A673 (cell line): ENCODE results near the gene DCLK1. TPM values are rescaled to one million over a fixed set of nuclear protein-coding genes. Genes with fewer than 3 reads are reported as not detected.

ENCODE experiments used
- BruUV-seq: library from RNA; stranded (reverse); fragments of 400-500 nt; replicated peaks from 2 replicates; lab custom pipeline; 2021; lab: Mats Ljungman, UMichigan
- CTCF ChIA-PET: fragments of 300-600 bp; sonication (Branson Sonifier 250); formaldehyde crosslinking; loops from one replicate; lab custom pipeline; 2022; ENCODE audit warnings: antibody characterized with exemption; lab: Charles Lee
- POLR2A ChIA-PET: fragments of 300-600 bp; sonication (Branson Sonifier 250); formaldehyde crosslinking; loops from one replicate; lab custom pipeline; 2022; ENCODE audit warnings: antibody characterized with exemption; ENCODE audit not compliant: low non-redundant PET; lab: Charles Lee
- DNase-seq: peaks from one replicate; pipeline ENCODE4 v3.0.0-alpha.2; 2015; ENCODE audit warnings: low spot score
- H3K27ac ChIP-seq: fragments of 200-600 bp; sonication (generic); 2 replicates; pipeline ENCODE4 v1.5.1; 2016; ENCODE audit warnings: mixed run types, low read depth, mild to moderate bottlenecking, mixed read lengths, antibody characterized with exemption, low read length; ENCODE audit not compliant: poor library complexity, severe bottlenecking
- H3K27me3 ChIP-seq: fragments of 200-600 bp; sonication (generic); replicated peaks from 2 replicates; pipeline ENCODE4 v1.6.1; 2017; ENCODE audit warnings: mixed run types, low read depth, mild to moderate bottlenecking, mixed read lengths, antibody characterized with exemption, low read length; ENCODE audit not compliant: insufficient read depth, poor library complexity
- H3K36me3 ChIP-seq: fragments of 200-600 bp; sonication (generic); 2 replicates; pipeline ENCODE4 v1.6.1; 2016; ENCODE audit warnings: mixed run types, mild to moderate bottlenecking, mixed read lengths, antibody characterized with exemption, low read length; ENCODE audit not compliant: insufficient read depth, poor library complexity, severe bottlenecking
- H3K4me1 ChIP-seq: fragments of 200-600 bp; sonication (generic); 2 replicates; pipeline ENCODE4 v1.6.1; 2017; ENCODE audit warnings: mixed run types, mild to moderate bottlenecking, mixed read lengths, antibody characterized with exemption, low read length; ENCODE audit not compliant: insufficient read depth, poor library complexity, severe bottlenecking
- H3K4me3 ChIP-seq: fragments of 200-600 bp; sonication (generic); 2 replicates; pipeline ENCODE4 v1.5.1; 2016; ENCODE audit warnings: low read depth, mixed run types, mild to moderate bottlenecking, mixed read lengths, low read length; ENCODE audit not compliant: poor library complexity, severe bottlenecking
- H3K9me3 ChIP-seq: fragments of 200-600 bp; sonication (generic); 2 replicates; pipeline ENCODE4 v1.6.1; 2016; ENCODE audit warnings: mixed run types, low read depth, mild to moderate bottlenecking, mixed read lengths, antibody characterized with exemption, low read length; ENCODE audit not compliant: poor library complexity, severe bottlenecking
- EZH2 ChIP-seq: fragments of 200-600 bp; sonication (generic); IDR thresholded peaks from 2 replicates; pipeline ENCODE4 v1.6.1; 2017; ENCODE audit warnings: borderline replicate concordance, low read depth, mild to moderate bottlenecking, mixed read lengths, antibody characterized with exemption, low read length; ENCODE audit not compliant: poor library complexity, severe bottlenecking
- intact Hi-C: fragments of 100-400 bp; cut with micrococcal nuclease; formaldehyde crosslinking; loops from one replicate; pipeline ENCODE4 v1.10.0; 2022; ENCODE audit not compliant: unreplicated experiment
- total RNA-seq: library from RNA; stranded (reverse); gene quantifications from 2 replicates; pipeline ENCODE4 v1.2.3, GENCODE V29; 2021
- TF ChIP-seq, protein P1 (sequence below): fragments of 300-800, 200-600 bp; sonication (generic); conservative IDR thresholded peaks from 2 replicates; pipeline ENCODE4 v1.5.1; 2017; ENCODE audit warnings: low read depth, mild to moderate bottlenecking, antibody characterized with exemption, low read length, moderate library complexity, mixed read lengths

Gene DCLK1
- total RNA-seq, 1 experiment from 2014 or later: 11.2 TPM

DNA sequence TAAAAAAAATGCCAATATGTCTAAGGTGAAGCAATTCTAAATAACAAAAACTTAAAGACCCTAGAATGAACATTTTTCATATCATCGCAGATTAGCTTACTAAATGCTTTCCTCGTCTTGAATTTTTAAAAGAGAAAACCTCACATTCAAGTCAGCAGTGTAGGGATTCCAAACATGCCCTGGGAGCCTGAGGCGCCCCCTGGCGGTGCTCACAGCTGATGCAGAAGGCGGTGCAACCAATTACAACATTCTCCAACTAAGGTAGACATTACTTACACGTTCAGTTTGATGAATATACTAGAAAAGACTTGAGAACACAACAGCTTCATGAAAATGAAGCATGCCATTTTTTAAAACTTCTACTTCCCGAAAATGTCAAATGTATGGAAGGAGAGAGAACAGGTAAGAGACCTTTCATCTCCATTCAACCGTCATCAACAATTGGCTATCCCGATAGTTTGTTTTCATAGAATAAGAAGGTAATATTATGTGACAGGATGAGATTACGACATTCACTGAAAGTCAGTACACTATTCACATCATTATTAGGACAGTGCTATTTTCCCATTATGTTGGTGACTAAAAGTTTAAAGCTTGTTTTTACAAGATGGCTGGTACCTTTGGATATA is 304.4 kb downstream of the DCLK1 start:
- CTCF ChIA-PET: interaction anchor here (0.7 kb wide), 1 partner anchor 53 kb away, joined by 3 read pairs; no protein-coding TSS in a partner anchor
- Histone ChIP-seq H3K9me3 (no peaks in the 10 kb centered on the region), H3K4me3 (no peak overlapping the region), H3K36me3 (no peaks in the 10 kb centered on the region), H3K4me1 (no peaks in the 10 kb centered on the region), H3K27ac (no peak overlapping the region), H3K27me3 (no peaks in the 10 kb centered on the region)
- no TSS peak for BruUV-seq
- intact Hi-C loops: no loop called here
- DNase-seq: no peak
- no peak for TF ChIP-seq EZH2
- TF ChIP-seq, protein P1, sequence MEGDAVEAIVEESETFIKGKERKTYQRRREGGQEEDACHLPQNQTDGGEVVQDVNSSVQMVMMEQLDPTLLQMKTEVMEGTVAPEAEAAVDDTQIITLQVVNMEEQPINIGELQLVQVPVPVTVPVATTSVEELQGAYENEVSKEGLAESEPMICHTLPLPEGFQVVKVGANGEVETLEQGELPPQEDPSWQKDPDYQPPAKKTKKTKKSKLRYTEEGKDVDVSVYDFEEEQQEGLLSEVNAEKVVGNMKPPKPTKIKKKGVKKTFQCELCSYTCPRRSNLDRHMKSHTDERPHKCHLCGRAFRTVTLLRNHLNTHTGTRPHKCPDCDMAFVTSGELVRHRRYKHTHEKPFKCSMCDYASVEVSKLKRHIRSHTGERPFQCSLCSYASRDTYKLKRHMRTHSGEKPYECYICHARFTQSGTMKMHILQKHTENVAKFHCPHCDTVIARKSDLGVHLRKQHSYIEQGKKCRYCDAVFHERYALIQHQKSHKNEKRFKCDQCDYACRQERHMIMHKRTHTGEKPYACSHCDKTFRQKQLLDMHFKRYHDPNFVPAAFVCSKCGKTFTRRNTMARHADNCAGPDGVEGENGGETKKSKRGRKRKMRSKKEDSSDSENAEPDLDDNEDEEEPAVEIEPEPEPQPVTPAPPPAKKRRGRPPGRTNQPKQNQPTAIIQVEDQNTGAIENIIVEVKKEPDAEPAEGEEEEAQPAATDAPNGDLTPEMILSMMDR: peak; percentile 50; the same call in 1 of the 2 replicates
- POLR2A ChIA-PET: no interaction called here

DNA sequence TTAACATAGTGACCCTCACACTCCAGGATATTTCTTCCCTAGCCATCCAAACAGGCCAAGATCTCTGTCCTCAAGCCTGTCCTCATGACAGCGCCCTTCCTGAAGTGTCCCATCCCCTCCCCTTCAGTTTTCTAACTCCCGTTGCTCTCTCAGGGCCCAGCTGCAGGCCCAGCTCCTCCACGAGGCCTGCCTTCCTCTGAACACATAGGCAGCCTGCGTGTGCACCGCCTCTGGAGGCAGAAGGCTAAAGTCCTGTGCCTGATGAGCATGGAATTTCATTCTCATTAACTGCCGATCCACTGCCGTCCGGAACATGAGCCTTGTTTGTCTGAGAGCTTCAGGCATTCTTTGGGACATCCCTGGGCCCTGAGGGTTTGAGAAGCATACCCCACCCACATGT is 306.4 kb downstream of the DCLK1 start:
- intact Hi-C loops: no loop called here
- POLR2A ChIA-PET: no interaction called here
- no peak for TF ChIP-seq EZH2
- TF ChIP-seq, protein P1: no peak
- BruUV-seq: no TSS peak
- Histone ChIP-seq H3K36me3 (no peaks in the 10 kb centered on the region), H3K27me3 (no peaks in the 10 kb centered on the region), H3K4me3 (no peak overlapping the region), H3K4me1 (no peaks in the 10 kb centered on the region), H3K27ac (no peak overlapping the region), H3K9me3 (no peaks in the 10 kb centered on the region)
- DNase-seq: no peak
- CTCF ChIA-PET: no interaction called here

DNA sequence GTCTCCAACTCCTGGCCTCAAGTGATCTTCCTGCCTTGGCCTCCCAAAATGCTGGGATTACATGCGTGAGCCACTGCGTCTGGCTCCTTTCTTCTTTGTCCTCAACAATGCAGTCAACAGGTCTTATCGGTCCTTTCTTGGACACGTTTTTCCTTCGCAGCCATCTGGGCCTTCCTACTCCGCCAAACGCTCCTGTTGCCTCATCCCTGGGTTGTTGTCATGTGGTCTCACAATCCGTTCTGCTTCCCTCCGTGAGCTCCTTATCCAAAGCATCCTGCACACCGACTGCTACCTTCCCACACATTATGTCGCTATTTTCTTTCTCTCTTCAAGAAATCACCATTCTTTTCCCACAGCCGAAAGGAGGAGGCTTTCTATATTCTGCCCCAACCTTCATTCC is 306.8 kb downstream of the DCLK1 start:
- Histone ChIP-seq H3K36me3 (no peaks in the 10 kb centered on the region), H3K27ac (no peak overlapping the region), H3K4me1 (no peaks in the 10 kb centered on the region), H3K9me3 (no peaks in the 10 kb centered on the region), H3K4me3 (no peak overlapping the region), H3K27me3 (no peaks in the 10 kb centered on the region)
- TF ChIP-seq, protein P1: no peak
- TF ChIP-seq EZH2: no peak
- no peak for DNase-seq
- intact Hi-C loops: no loop called here
- BruUV-seq: no TSS peak
- POLR2A ChIA-PET: no interaction called here
- CTCF ChIA-PET: no interaction called here
